OCI-LY7 (cell line): ENCODE data around the gene TFCP2L1. TPM values are rescaled to one million over a fixed set of nuclear protein-coding genes. Genes with fewer than 3 reads are reported as not detected.

Experiments
- BruUV-seq: library from RNA; stranded (reverse); fragments of 400-500 nt; replicated peaks from 2 replicates; lab custom pipeline; 2021; lab: Mats Ljungman, UMichigan
- CTCF ChIA-PET: fragments of 300-600 bp; sonication (Branson Sonifier 250); formaldehyde crosslinking; loops from one replicate; lab custom pipeline; 2022; ENCODE audit warnings: antibody characterized with exemption; ENCODE audit not compliant: unreplicated experiment; lab: Charles Lee
- POLR2A ChIA-PET: fragments of 300-600 bp; sonication (Branson Sonifier 250); formaldehyde crosslinking; loops from one replicate; lab custom pipeline; 2022; ENCODE audit warnings: antibody characterized with exemption; lab: Charles Lee
- DNase-seq: peaks from one replicate; pipeline ENCODE4 v3.0.0-alpha.2; 2015; ENCODE audit warnings: low spot score
- H2AFZ ChIP-seq: fragments of 200-600 bp; sonication (generic), shearing (Covaris generic); 2 replicates; pipeline ENCODE4 v1.6.1; 2014; ENCODE audit warnings: mild to moderate bottlenecking, antibody characterized with exemption, low read length, moderate library complexity
- H3K27ac ChIP-seq: fragments of 200-600 bp; sonication (generic); 2 replicates; pipeline ENCODE4 v1.5.1; 2014; ENCODE audit warnings: mixed run types, low read depth, mild to moderate bottlenecking, moderate library complexity, low read length, inconsistent platforms; ENCODE audit not compliant: poor library complexity, severe bottlenecking
- H3K36me3 ChIP-seq: fragments of 200-600 bp; sonication (generic); 2 replicates; pipeline ENCODE4 v1.6.1; 2014; ENCODE audit warnings: mild to moderate bottlenecking, antibody characterized with exemption, low read length, moderate library complexity, mixed read lengths; ENCODE audit not compliant: insufficient read depth
- H3K4me1 ChIP-seq: fragments of 200-600 bp; sonication (generic); 2 replicates; pipeline ENCODE4 v1.5.1; 2014; ENCODE audit warnings: mild to moderate bottlenecking, low read length; ENCODE audit not compliant: insufficient read depth, poor library complexity, severe bottlenecking
- H3K4me2 ChIP-seq: fragments of 200-600 bp; sonication (generic); 2 replicates; pipeline ENCODE4 v1.6.1; 2014; ENCODE audit warnings: mild to moderate bottlenecking, low read length
- H3K4me3 ChIP-seq: fragments of 200-600 bp; sonication (generic); 2 replicates; pipeline ENCODE4 v1.5.1; 2014; ENCODE audit warnings: mild to moderate bottlenecking, low read depth, low read length; ENCODE audit not compliant: poor library complexity, severe bottlenecking
- H3K79me2 ChIP-seq: fragments of 200-600 bp; sonication (generic); 2 replicates; pipeline ENCODE4 v1.6.1; 2016; ENCODE audit warnings: low read depth, mild to moderate bottlenecking, low read length, moderate library complexity, mixed read lengths; ENCODE audit not compliant: insufficient read depth
- H3K9me2 ChIP-seq: fragments of 200-600 bp; sonication (generic); 2 replicates; pipeline ENCODE4 v1.6.1; 2016; ENCODE audit warnings: mild to moderate bottlenecking, low read length, mixed read lengths; ENCODE audit not compliant: insufficient read depth
- H3K9me3 ChIP-seq: fragments of 200-600 bp; sonication (generic); 2 replicates; pipeline ENCODE4 v1.6.1; 2014; ENCODE audit warnings: mild to moderate bottlenecking, mixed run types, low read length, mixed read lengths
- H4K20me1 ChIP-seq: fragments of 200-600 bp; sonication (generic); 2 replicates; pipeline ENCODE4 v1.6.1; 2014; ENCODE audit warnings: mild to moderate bottlenecking, antibody characterized with exemption, low read length, moderate library complexity, mixed read lengths; ENCODE audit not compliant: insufficient read depth
- EZH2phosphoT487 ChIP-seq: fragments of 200-600 bp; sonication (generic); IDR thresholded peaks from 2 replicates; pipeline ENCODE4 v1.6.1; 2018; ENCODE audit warnings: low read depth, borderline replicate concordance, mild to moderate bottlenecking, mixed run types, antibody characterized with exemption, low read length, moderate library complexity, mixed read lengths
- intact Hi-C: fragments of 100-400 bp; cut with micrococcal nuclease; formaldehyde crosslinking; loops from one replicate; pipeline ENCODE4 v1.10.0; 2022; ENCODE audit not compliant: unreplicated experiment
- total RNA-seq, 2 experiments: library from RNA; depleted of rRNA in 1 of 2; stranded (reverse); fragments of >200 nt in 1 of 2; shearing (Covaris generic) in 1 of 2; gene quantifications; 2 replicates each; pipeline ENCODE4 v1.2.3, GENCODE V29; 2014 to 2022
- TF ChIP-seq, protein P1 (sequence below): fragments of 200-600 bp; sonication (generic); conservative IDR thresholded peaks from 2 replicates; pipeline ENCODE4 v1.5.1; 2014; ENCODE audit warnings: mild to moderate bottlenecking, antibody characterized with exemption, low read length, moderate library complexity, mixed read lengths

Gene TFCP2L1
- total RNA-seq, 2 experiments from 2014 or later = 0.06 to 1.4 TPM

DNA sequence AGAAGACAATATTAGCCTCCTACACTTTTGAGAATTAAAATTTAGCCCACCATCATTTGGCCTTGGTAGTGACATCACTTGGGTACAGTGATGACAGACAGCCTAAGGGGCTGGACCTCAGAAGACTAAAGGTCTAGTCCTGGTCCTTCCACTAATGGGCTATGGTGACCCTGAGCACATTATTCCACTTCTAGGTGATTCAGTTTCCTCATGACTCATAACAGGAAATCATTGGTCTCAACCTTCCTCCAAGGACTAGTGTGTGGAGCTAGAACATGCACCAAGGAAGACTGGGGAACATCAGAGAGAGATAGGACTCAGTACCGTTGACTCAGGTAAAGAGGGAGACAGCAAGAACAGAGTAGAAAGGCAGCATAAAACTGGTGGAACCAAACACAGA is 64.0 kb downstream of the TFCP2L1 start:
- H3K9me3 ChIP-seq = no peaks in the 10 kb centered on the region
- no peak overlapping the region for H2AFZ ChIP-seq
- intact Hi-C loops = no loop called here
- H4K20me1 ChIP-seq = no peaks in the 10 kb centered on the region
- CTCF ChIA-PET = no interaction called here
- POLR2A ChIA-PET = interaction anchor here (0.6 kb wide), 2 partner anchors 59 to 270 kb away, joined by 4 to 6 read pairs; no protein-coding TSS in a partner anchor
- DNase-seq = no peak
- BruUV-seq = no TSS peak
- TF ChIP-seq, protein P1, sequence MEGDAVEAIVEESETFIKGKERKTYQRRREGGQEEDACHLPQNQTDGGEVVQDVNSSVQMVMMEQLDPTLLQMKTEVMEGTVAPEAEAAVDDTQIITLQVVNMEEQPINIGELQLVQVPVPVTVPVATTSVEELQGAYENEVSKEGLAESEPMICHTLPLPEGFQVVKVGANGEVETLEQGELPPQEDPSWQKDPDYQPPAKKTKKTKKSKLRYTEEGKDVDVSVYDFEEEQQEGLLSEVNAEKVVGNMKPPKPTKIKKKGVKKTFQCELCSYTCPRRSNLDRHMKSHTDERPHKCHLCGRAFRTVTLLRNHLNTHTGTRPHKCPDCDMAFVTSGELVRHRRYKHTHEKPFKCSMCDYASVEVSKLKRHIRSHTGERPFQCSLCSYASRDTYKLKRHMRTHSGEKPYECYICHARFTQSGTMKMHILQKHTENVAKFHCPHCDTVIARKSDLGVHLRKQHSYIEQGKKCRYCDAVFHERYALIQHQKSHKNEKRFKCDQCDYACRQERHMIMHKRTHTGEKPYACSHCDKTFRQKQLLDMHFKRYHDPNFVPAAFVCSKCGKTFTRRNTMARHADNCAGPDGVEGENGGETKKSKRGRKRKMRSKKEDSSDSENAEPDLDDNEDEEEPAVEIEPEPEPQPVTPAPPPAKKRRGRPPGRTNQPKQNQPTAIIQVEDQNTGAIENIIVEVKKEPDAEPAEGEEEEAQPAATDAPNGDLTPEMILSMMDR = no peak
- no peak for TF ChIP-seq EZH2phosphoT487
- H3K27ac ChIP-seq = no peak overlapping the region
- no peaks in the 10 kb centered on the region for H3K4me1 ChIP-seq
- H3K4me3 ChIP-seq = no peak overlapping the region
- no peaks in the 10 kb centered on the region for H3K9me2 ChIP-seq
- H3K36me3 ChIP-seq = no peaks in the 10 kb centered on the region
- no peaks in the 10 kb centered on the region for H3K79me2 ChIP-seq
- H3K4me2 ChIP-seq = no peak overlapping the region

DNA sequence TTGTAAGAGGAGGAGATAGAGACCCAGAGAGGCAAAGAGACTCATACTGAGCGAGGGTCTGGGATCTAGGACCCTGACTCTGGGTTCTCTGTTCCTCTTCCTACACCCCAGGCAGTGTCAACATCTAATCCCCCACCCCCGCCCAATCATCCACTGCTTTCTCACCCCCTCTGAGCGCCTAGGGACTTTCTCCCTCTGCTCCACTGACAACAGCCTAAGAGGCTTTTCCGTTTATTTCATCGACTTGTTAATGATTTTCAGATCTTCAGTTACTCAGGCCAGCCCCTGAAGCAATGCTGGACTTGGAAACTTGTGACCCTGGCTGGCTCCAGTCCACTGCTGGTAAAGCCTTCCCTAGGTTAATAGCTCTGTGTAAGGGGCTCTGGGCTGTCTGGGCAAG is 65.1 kb downstream of the TFCP2L1 start:
- no peak overlapping the region for H2AFZ ChIP-seq
- intact Hi-C loops = no loop called here
- no peak overlapping the region for H3K27ac ChIP-seq
- no peak overlapping the region for H3K4me2 ChIP-seq
- no peaks in the 10 kb centered on the region for H3K79me2 ChIP-seq
- ChIA-PET POLR2A (no interaction called here), CTCF (no interaction called here)
- H3K9me2 ChIP-seq = no peaks in the 10 kb centered on the region
- H3K4me1 ChIP-seq = no peaks in the 10 kb centered on the region
- DNase-seq = no peak
- no peaks in the 10 kb centered on the region for H3K9me3 ChIP-seq
- H4K20me1 ChIP-seq = no peaks in the 10 kb centered on the region
- no TSS peak for BruUV-seq
- TF ChIP-seq, protein P1 = no peak
- no peak overlapping the region for H3K4me3 ChIP-seq
- H3K36me3 ChIP-seq = no peaks in the 10 kb centered on the region

DNA sequence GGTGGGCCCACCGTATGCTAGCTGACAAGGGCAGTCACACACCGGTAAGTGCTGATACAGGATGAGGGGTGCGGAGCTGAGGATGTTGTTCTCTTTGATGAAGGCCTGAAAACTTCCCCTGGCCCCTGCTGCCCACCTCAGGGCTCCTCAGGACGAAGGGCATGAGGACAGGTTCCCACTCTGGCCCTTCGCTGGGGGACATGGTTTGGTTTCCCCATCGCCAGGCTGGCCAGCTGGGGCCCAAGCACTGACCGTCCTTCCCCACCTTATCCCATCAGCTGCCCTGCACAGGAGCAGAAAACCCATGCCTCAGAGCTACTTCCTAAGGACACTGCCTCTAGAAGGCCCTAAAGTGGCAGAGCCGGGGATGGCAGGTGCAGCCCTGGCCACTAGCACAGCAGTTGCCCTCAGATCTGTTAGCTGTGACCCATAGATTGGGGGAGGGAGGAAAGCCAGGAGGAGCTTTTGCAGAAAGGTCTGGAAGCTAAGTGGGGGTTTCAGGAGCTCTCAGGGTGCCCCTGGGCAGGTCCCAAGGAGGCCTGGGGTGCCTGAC is 66.5 kb downstream of the TFCP2L1 start:
- intact Hi-C loops = no loop called here
- Histone ChIP-seq H2AFZ (no peak overlapping the region), H3K4me1 (no peaks in the 10 kb centered on the region), H4K20me1 (no peaks in the 10 kb centered on the region), H3K27ac (no peak overlapping the region), H3K79me2 (no peaks in the 10 kb centered on the region), H3K36me3 (no peaks in the 10 kb centered on the region), H3K9me3 (no peaks in the 10 kb centered on the region), H3K4me2 (no peak overlapping the region), H3K4me3 (no peak overlapping the region), H3K9me2 (no peaks in the 10 kb centered on the region)
- ChIA-PET CTCF (no interaction called here), POLR2A (no interaction called here)
- BruUV-seq = no TSS peak
- DNase-seq = no peak
- TF ChIP-seq, protein P1 = no peak
- no peak for TF ChIP-seq EZH2phosphoT487
